Stimulated activated CD4-positive, alpha-beta T cell treated with anti-CD3 and anti-CD28 coated beads, Interleukin-15, amount 100 ng/mL, for 24 hours (primary cell): Measurements from ENCODE around the gene ANKRD44.
A peak's percentile ranks its signal among the peaks of the same experiment; 100 is the strongest.

Experiments
- DNase-seq: peaks from one replicate; pipeline ENCODE4 v3.0.0-alpha.2; 2020

ANKRD44 gene

GRCh38 chr2:197256547-197257170, 53.9 kb downstream of the ANKRD44 start:
- DNase-seq, result no peak

DNA sequence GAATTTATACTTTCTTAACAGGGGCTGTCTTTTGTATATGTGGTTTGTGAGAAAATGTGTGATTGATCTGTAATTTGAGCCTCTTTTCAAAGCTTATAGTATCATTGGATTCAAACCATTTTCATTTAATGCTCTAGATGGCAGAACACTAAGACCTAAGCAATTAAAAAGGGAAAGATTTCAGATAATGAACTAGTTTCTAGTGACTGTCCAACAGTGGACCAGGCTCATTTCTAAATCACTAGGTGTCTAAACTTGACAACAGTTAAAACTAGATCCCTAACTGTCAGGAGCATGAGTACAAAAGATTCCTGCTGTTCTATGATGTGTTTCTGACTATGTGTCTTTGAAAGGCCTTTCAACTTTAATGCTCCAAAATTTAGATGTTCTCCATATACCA, 54.6 kb downstream of the ANKRD44 start:
- DNase-seq, result no peak

GRCh38 chr2:197255543-197255942, 55.0 kb downstream of the ANKRD44 start:
- peak; percentile 82 for DNase-seq

DNA sequence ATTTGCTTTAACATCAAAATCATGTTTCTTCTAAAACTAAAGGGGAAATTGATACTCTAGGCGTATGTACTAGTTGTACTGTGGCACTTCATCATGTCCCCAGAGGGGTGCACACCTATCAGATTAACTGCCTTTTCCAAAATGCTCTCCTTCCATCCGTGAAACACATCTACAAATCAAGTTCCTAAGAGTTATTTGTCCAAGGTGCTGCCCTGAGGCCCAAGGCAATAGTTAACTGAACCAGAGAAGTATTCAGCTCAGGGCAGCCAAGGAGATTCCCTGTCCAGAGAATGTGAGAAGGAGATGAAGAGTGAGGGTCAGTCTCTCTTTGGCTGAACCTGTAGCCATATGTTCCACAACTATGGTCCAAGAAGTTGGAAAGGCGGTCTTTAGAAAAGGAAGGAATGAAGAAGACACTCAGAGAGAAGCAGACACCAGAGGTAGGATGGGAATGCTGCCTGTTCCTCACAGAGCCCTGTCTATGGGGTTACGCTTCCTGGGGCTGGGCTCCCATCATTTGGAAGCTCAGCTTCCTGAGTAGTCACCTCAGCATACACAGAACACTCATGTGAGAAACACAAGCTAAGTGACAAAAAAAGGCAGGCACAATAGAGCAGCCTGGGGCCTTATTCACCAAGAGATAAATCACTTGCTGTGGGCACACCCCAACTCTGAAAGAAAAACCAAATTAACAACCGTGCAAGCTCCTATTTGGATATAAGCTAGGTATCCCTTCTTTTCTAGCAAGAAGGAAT, 55.6 kb downstream of the ANKRD44 start:
- DNase-seq, result no peak

DNA sequence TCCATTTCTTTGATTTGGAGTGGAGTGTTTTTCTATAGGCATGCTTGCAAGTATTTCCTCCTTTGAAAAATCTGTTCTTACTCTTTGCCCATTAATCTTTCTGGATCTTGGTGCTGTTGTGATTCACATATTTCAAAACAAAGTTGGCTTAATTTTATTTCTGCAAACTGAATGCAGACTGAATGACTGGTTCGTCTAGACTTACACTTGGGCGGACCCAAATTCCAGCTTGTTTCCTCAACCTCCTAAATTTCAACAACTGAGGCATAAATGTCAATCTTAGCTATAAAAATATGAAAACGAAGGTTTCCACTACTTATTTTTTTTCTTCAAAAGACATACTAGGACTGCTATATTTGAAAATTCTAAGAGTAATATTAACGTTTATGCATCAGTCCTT, 59.0 kb downstream of the ANKRD44 start:
- DNase-seq, result no peak

- DNase-seq, result no peak
Observed at GRCh38 chr2:197251163-197251562, 59.4 kb downstream of the ANKRD44 start.

DNA sequence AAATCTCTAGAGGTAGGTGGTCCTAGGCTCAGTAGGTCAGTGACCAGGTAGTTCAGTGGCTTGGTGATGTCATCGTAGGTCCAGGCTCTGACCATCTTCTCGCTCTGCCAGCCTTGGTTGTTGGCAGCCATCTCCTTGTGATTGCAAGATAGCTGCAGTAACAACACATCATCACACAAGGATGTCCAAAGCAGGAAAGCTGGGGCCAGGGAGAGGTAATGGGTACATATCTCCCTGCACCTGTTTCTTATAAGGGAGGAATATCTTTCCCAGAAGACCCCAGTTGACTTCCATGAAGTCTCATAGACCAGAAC, 60.5 kb downstream of the ANKRD44 start:
- no peak for DNase-seq

- no peak for DNase-seq
Observed at GRCh38 chr2:197249381-197250083, 61.0 kb downstream of the ANKRD44 start.

GRCh38 chr2:197248623-197249022, 62.0 kb downstream of the ANKRD44 start:
- peak; percentile 53 for DNase-seq

GRCh38 chr2:197248001-197248401, 62.6 kb downstream of the ANKRD44 start:
- no peak for DNase-seq

- DNase-seq, result no peak
Observed at GRCh38 chr2:197247083-197247482, 63.5 kb downstream of the ANKRD44 start.

DNA sequence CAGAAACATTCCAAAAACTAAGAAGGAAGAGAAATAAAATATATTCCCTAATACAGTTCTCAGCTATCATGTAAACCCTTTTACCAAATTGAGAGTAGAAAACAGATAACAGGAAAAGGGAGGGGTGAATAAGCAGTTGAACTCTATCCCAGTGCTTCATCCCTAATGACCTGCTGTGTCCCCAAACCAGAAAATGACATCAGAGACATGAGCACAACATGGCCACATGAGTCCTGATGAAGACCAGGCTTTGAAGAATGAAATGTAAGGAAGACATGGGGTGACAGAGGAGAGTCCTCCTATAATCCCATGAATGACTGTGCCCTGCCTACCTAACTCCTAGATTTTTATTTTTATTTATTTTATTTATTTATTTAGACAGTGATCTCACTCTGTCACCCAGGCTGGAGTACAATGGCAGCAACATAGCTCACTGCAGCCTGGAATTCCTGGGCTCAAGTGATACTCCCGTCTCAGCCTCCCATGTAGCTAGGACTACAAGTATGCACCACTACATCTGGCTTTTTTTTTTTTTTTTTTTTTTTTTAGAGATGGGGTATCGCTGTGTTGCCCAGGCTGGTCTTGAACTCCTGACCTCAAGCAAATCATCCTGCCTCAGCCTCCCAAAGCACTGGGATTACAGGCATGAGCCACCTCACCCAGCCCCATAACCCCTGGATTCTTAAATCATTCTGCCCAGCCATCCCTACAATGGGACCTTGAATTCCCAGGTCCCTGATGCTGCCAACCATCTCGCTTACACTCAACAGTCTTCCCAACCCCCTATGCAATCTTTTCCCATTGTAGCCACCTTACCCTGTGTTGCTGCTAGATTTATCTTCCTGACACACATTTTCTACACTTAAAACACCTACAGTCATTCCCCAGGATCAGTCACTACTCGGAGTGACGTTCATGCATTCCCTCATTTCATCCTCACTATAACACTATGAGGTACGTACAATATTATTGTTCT, 64.5 kb downstream of the ANKRD44 start:
- no peak for DNase-seq

GRCh38 chr2:197244349-197244748, 66.2 kb downstream of the ANKRD44 start:
- no peak for DNase-seq

GRCh38 chr2:197242719-197243118, 67.9 kb downstream of the ANKRD44 start:
- no peak for DNase-seq

- no peak for DNase-seq
Observed at GRCh38 chr2:197241596-197241995, 69.0 kb downstream of the ANKRD44 start.

DNA sequence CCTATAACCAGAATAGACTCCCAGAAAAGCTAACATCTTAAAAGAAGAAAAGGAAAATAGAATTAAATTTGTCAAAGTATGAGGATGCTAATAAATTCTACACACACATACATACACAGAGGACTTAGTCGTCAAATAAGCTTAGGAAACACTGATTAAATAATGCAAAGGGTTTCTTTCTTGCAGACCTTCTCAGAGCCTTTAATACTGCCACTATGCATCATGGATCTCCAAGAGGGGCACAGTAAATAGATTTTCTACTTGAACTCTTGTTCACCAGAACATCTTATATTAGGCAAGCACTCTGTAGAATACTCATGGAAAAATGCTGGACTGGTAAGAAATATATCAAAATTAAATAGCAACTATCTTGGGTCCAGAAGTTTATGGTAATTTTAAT, 69.4 kb downstream of the ANKRD44 start:
- no peak for DNase-seq

- no peak for DNase-seq
Observed at GRCh38 chr2:197240421-197241041, 70.0 kb downstream of the ANKRD44 start.

- DNase-seq, result peak; percentile 38
Observed at GRCh38 chr2:197240018-197240417, 70.6 kb downstream of the ANKRD44 start.

DNA sequence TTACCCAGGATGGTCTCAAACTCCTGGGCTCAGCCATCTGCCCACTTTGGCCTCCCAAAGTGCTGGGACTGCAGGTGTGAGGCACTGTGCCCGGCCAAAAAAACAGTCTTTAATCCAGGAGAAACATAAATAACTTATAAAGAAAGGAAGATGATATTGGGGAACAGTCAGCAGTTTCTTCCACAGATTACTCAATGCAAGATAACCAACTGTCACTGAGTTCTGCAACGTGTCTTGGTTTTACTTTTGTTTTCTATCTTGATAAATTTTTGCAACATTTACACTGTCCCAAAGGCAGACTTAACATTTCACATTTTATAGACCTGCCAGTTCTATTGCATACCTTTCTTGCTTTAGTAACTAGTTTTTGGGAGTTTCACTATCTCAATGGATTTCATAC, 71.1 kb downstream of the ANKRD44 start:
- DNase-seq, result no peak

DNA sequence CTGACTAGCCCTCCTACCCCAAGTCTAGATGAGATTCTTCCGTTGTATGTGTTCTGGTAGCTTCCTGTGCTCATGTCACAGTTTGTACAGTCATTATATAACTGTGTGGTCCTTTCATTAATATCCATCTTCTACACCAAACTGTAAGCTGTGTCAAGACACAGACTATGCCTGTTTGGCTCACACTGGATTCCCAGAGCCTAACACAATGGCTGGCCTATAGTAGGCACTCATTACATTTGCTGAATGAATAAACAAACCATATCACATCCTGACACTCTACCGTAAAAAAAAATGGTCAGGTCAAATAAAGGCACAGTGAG, 72.6 kb downstream of the ANKRD44 start:
- DNase-seq, result no peak

DNA sequence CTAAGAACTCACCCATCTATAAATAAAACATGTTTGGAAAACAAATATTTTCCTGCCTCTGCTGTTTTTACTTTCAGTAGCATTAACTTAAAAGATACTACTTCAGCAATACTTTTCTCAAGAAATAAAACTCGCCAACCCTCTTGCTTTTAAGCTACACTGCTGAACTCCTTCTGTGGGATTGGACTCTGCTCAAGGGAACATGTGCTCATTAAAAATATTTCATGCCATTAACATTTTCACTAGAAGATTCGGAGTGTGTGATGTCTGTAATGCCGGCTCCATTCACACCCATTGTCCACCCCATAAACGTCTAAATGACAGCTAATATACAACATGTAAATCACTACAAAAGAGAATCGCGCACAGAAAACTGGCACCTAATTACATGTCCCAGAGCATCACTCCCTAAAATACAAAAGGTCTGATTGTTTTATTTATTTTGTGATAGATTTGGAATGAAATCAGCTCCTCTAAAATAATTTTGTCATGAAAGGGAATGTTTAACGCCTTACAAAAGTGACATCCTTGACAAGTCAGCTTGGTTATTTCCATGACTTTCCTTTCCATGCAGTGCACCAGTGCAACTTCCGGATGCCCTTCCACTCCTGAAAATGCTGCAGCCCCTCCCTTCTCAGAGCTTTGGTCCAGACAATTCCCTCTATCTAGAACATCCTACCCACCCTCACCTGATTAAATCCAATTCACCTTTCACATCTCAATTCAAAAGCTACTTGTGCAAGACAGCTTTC, 73.1 kb downstream of the ANKRD44 start:
- DNase-seq, result no peak

DNA sequence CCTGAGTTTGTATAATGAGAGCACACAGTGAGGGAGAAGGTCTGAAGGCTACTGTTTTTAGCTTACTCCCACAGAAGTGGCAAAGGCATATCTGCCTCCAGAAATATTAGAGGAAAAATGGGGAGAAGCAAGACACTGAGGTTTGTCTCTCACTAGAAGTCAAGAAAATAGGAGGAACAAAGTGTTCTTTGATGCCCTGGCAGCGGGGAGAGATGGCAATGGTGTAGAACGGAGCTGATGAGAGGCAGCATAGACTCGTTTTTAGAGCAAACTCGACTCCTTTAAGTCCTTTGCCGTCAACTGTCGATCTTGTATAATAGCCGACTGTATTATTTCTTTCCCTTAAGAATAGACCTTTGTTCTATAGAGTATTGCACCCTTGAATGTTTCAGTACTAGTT, 73.8 kb downstream of the ANKRD44 start:
- DNase-seq, result no peak
